SU-DHL-6 (cell line): Measurements from ENCODE around the gene ZBTB45.

ENCODE experiments used
- EZH2phosphoT487 ChIP-seq: fragments of 200-600 bp; sonication (generic), shearing (Covaris generic); conservative IDR thresholded peaks from 2 replicates; pipeline ENCODE4 v1.6.1; 2018; ENCODE audit warnings: mild to moderate bottlenecking, antibody characterized with exemption, low read length, moderate library complexity, mixed read lengths
- TF ChIP-seq, protein P1 (sequence below): fragments of 200-600 bp; sonication (generic); IDR thresholded peaks from one replicate; pipeline ENCODE4 v1.5.1; 2017; ENCODE audit warnings: antibody characterized with exemption, mild to moderate bottlenecking, low read length, moderate library complexity; ENCODE audit not compliant: insufficient read depth, poor library complexity, severe bottlenecking

GRCh38 chr19:58516964-58517833, 2.4 kb downstream of the ZBTB45 start:
- TF ChIP-seq, protein P1, sequence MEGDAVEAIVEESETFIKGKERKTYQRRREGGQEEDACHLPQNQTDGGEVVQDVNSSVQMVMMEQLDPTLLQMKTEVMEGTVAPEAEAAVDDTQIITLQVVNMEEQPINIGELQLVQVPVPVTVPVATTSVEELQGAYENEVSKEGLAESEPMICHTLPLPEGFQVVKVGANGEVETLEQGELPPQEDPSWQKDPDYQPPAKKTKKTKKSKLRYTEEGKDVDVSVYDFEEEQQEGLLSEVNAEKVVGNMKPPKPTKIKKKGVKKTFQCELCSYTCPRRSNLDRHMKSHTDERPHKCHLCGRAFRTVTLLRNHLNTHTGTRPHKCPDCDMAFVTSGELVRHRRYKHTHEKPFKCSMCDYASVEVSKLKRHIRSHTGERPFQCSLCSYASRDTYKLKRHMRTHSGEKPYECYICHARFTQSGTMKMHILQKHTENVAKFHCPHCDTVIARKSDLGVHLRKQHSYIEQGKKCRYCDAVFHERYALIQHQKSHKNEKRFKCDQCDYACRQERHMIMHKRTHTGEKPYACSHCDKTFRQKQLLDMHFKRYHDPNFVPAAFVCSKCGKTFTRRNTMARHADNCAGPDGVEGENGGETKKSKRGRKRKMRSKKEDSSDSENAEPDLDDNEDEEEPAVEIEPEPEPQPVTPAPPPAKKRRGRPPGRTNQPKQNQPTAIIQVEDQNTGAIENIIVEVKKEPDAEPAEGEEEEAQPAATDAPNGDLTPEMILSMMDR = no peak
- no peak for TF ChIP-seq EZH2phosphoT487
